Skeletal muscle satellite cell (primary cell): ENCODE results near the gene IGDCC3.

Experiments
- H3K27me3 ChIP-seq: 2 replicates; pipeline ENCODE4 v1.7.0; 2013; ENCODE audit warnings: low read length; ENCODE audit not compliant: control insufficient read depth, insufficient read depth
- H3K36me3 ChIP-seq: 2 replicates; pipeline ENCODE4 v1.7.0; 2013; ENCODE audit warnings: mild to moderate bottlenecking, control low read depth, low read length; ENCODE audit not compliant: insufficient read depth
- H3K4me1 ChIP-seq: 2 replicates; pipeline ENCODE4 v1.7.0; 2013; ENCODE audit warnings: low read length; ENCODE audit not compliant: control insufficient read depth, insufficient read depth
- H3K4me2 ChIP-seq: 2 replicates; pipeline ENCODE4 v1.7.0; 2013; ENCODE audit warnings: mild to moderate bottlenecking, low read length
- H3K4me3 ChIP-seq: 2 replicates; pipeline ENCODE4 v1.7.0; 2013; ENCODE audit warnings: low read length
- H3K9ac ChIP-seq: 2 replicates; pipeline ENCODE4 v1.7.0; 2013; ENCODE audit warnings: mild to moderate bottlenecking, low read depth, low read length, moderate library complexity
- H3K9me3 ChIP-seq: replicated peaks from 2 replicates; pipeline ENCODE4 v1.7.0; 2013; ENCODE audit warnings: mild to moderate bottlenecking, control low read depth, low read length

Gene IGDCC3

GRCh38 chr15:65335278-65336055 is 42.3 kb downstream of the IGDCC3 start:
- Histone ChIP-seq H3K4me2 (no peak overlapping the region), H3K9me3 (no peaks in the 10 kb centered on the region), H3K9ac (no peak overlapping the region), H3K36me3 (no peaks in the 10 kb centered on the region), H3K27me3 (peaks cover 46% of the 10 kb centered on the region), H3K4me1 (no peaks in the 10 kb centered on the region), H3K4me3 (no peak overlapping the region)

- H3K9ac ChIP-seq, result no peak overlapping the region
- H3K4me2 ChIP-seq, result no peak overlapping the region
- H3K36me3 ChIP-seq, result no peaks in the 10 kb centered on the region
- H3K4me1 ChIP-seq, result no peaks in the 10 kb centered on the region
- no peaks in the 10 kb centered on the region for H3K9me3 ChIP-seq
- H3K27me3 ChIP-seq, result peaks cover 46% of the 10 kb centered on the region
- no peak overlapping the region for H3K4me3 ChIP-seq
These were observed 43.1 kb downstream of the IGDCC3 start for GRCh38 chr15:65334586-65335231.

- Histone ChIP-seq H3K9ac (no peak overlapping the region), H3K36me3 (no peaks in the 10 kb centered on the region), H3K27me3 (peaks cover 46% of the 10 kb centered on the region), H3K4me3 (no peak overlapping the region), H3K9me3 (no peaks in the 10 kb centered on the region), H3K4me2 (no peak overlapping the region), H3K4me1 (no peaks in the 10 kb centered on the region)
These were observed 43.9 kb downstream of the IGDCC3 start for GRCh38 chr15:65333856-65334255.

- peaks cover 42% of the 10 kb centered on the region for H3K27me3 ChIP-seq
- no peaks in the 10 kb centered on the region for H3K36me3 ChIP-seq
- H3K9ac ChIP-seq, result no peak overlapping the region
- no peaks in the 10 kb centered on the region for H3K4me1 ChIP-seq
- no peaks in the 10 kb centered on the region for H3K9me3 ChIP-seq
- no peak overlapping the region for H3K4me3 ChIP-seq
- H3K4me2 ChIP-seq, result no peak overlapping the region
These were observed 44.5 kb downstream of the IGDCC3 start for GRCh38 chr15:65333148-65333820.

GRCh38 chr15:65332391-65333147 is 45.2 kb downstream of the IGDCC3 start:
- Histone ChIP-seq H3K4me1 (no peaks in the 10 kb centered on the region), H3K4me3 (no peak overlapping the region), H3K36me3 (no peaks in the 10 kb centered on the region), H3K4me2 (no peak overlapping the region), H3K9me3 (no peaks in the 10 kb centered on the region), H3K9ac (no peak overlapping the region), H3K27me3 (peaks cover 40% of the 10 kb centered on the region)

GRCh38 chr15:65331811-65332210 is 46.0 kb downstream of the IGDCC3 start:
- H3K9ac ChIP-seq, result no peak overlapping the region
- no peaks in the 10 kb centered on the region for H3K9me3 ChIP-seq
- no peak overlapping the region for H3K4me3 ChIP-seq
- H3K4me1 ChIP-seq, result no peaks in the 10 kb centered on the region
- H3K36me3 ChIP-seq, result no peaks in the 10 kb centered on the region
- peaks cover 40% of the 10 kb centered on the region for H3K27me3 ChIP-seq
- no peak overlapping the region for H3K4me2 ChIP-seq

GRCh38 chr15:65330934-65331645 is 46.7 kb downstream of the IGDCC3 start:
- no peaks in the 10 kb centered on the region for H3K4me1 ChIP-seq
- no peak overlapping the region for H3K4me3 ChIP-seq
- peaks cover 37% of the 10 kb centered on the region for H3K27me3 ChIP-seq
- H3K4me2 ChIP-seq, result no peak overlapping the region
- H3K9me3 ChIP-seq, result no peaks in the 10 kb centered on the region
- no peak overlapping the region for H3K9ac ChIP-seq
- no peaks in the 10 kb centered on the region for H3K36me3 ChIP-seq

GRCh38 chr15:65329984-65330735 is 47.6 kb downstream of the IGDCC3 start:
- H3K9ac ChIP-seq, result no peak overlapping the region

GRCh38 chr15:65329288-65329983 is 48.4 kb downstream of the IGDCC3 start:
- Histone ChIP-seq H3K9ac (no peak overlapping the region), H3K4me1 (no peaks in the 10 kb centered on the region), H3K4me2 (no peak overlapping the region), H3K36me3 (no peaks in the 10 kb centered on the region), H3K27me3 (peaks cover 25% of the 10 kb centered on the region), H3K4me3 (no peak overlapping the region), H3K9me3 (no peaks in the 10 kb centered on the region)

More at GRCh38 chr15:65329984-65330735, 47.6 kb downstream of the IGDCC3 start:
- Histone ChIP-seq H3K4me1 (no peaks in the 10 kb centered on the region), H3K4me3 (no peak overlapping the region), H3K27me3 (peaks cover 32% of the 10 kb centered on the region), H3K36me3 (no peaks in the 10 kb centered on the region), H3K9me3 (no peaks in the 10 kb centered on the region), H3K4me2 (no peak overlapping the region)
